Ectodermal cell (in vitro differentiated cells): ENCODE data around the gene ARSB.

ENCODE experiments used
- H3K27ac ChIP-seq: 2 replicates; pipeline ENCODE4 v1.7.0; 2013; ENCODE audit warnings: mild to moderate bottlenecking, low read depth, low read length; ENCODE audit not compliant: insufficient read depth, poor library complexity, severe bottlenecking
- H3K27me3 ChIP-seq: 2 replicates; pipeline ENCODE4 v1.7.0; 2013; ENCODE audit warnings: mild to moderate bottlenecking, low read length; ENCODE audit not compliant: insufficient read depth, control insufficient read depth, poor library complexity, severe bottlenecking
- H3K36me3 ChIP-seq: one replicate; pipeline ENCODE4 v1.7.0; 2013; ENCODE audit warnings: low read length; ENCODE audit not compliant: control insufficient read depth, insufficient read depth
- H3K4me1 ChIP-seq: one replicate; pipeline ENCODE4 v1.7.0; 2013; ENCODE audit warnings: low read length; ENCODE audit not compliant: control insufficient read depth, insufficient read depth
- H3K4me3 ChIP-seq: 2 replicates; pipeline ENCODE4 v1.7.0; 2013; ENCODE audit warnings: low read depth, low read length, control low read depth; ENCODE audit not compliant: insufficient read depth
- H3K9me3 ChIP-seq: 2 replicates; pipeline ENCODE4 v1.7.0; 2013; ENCODE audit warnings: mild to moderate bottlenecking, low read length, moderate library complexity; ENCODE audit not compliant: control insufficient read depth
- WGBS, 2 experiments: methylation state at CpG; one replicate each; pipeline ENCODE4 v1.1.7; 2013; ENCODE audit warnings: missing lambda C conversion rate in 2 of 2; 5-methylcytosine and 5-hydroxymethylcytosine counted together

ARSB gene

DNA sequence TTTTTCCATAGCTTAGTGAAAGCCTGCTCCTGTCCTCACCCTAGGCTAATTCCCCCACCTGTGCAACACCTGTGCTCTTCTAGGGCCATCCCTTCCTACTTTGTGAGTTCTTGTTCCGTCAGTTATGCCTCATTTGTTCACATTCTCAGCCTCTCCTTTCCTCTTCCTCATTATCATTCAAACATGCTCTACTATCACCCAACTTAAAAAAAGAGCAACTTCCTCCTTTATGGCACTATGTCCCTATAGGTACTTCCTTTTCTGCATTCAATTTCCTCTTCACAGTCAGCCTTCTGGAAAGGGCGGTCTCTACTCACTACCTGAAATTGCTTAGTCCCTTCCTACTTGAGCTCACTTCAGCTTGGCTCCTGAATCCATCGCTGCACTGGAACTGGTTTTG, 224.7 kb downstream of the ARSB start:
- Histone ChIP-seq H3K27me3 (no peaks in the 10 kb centered on the region), H3K36me3 (no peaks in the 10 kb centered on the region), H3K4me3 (no peak overlapping the region), H3K9me3 (no peaks in the 10 kb centered on the region), H3K27ac (no peak overlapping the region), H3K4me1 (no peaks in the 10 kb centered on the region)
- WGBS, 2 experiments, result 93 to 97% methylated on average over 3 of the region's 3 CpGs

DNA sequence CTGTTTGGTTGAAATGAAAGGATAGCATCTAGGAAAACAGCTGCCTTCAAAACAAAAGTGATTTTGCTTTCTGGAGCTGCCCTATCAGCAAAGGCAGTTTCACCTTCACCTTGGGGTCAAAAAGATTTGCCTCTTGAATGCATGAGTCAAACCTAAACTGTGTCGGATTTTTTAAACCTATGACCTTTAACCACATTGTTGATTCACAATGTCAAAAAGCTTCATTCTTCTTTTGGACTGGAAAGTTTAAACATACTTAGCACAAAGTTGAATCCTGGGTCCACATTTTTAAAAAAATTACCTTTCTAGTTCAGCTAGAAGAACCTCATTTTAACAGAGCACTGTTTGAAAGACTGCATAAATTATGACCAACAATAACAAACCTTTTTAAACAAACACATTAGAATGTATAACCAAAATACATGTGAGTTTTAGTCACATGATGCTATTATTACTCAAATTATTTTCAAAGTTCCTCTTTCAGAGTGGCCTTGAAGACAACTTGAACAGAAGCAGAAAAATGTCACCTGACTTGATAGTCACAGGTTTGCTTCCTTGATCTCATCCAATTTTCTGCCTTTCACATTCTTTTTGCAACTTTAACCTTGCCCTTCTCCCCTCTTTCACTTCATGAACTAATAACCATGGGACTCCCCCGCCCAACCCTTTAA, 226.8 kb downstream of the ARSB start:
- Histone ChIP-seq H3K36me3 (no peaks in the 10 kb centered on the region), H3K4me1 (no peaks in the 10 kb centered on the region), H3K27ac (no peak overlapping the region), H3K9me3 (no peaks in the 10 kb centered on the region), H3K27me3 (no peaks in the 10 kb centered on the region), H3K4me3 (no peak overlapping the region)
- 88 to 100% methylated on average over 1 to 2 of the region's 2 CpGs for WGBS, 2 experiments

DNA sequence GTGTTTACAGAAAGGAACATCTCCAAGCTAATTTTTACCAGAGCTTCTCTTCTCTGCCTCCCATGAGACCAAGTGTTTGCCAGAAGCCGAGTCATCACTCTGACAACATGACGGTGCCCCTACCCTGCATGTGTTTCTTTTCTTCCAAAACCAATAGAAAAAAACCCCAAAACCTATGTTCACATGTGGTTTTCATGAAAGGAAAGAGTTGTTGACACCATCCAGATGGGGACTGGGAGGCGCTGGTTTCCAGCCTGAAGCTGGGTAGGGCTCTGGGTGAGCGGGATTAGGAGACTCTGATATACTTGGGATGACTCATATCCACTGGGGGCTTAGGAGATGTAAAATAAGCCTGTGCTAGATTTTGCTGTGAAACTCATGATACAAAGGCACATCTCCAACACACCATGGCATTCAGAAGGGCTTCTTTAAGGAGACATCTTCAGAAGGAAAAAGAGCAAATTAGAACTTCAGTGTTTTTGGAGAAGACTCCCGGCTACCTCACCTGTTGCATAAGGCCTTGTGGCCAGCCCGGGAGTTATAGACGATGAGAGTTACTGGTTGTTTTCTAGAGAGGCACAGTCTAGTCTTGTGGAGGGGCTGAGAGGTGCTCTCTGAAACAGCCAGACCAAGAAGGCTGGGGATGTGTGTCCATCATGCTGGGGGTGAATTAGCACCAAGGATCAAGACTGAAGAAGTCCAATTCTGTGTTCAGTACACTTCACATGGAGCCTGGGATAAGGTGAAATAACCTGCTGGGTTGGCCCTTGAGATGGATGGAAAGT, 227.6 kb downstream of the ARSB start:
- Histone ChIP-seq H3K36me3 (no peaks in the 10 kb centered on the region), H3K4me3 (no peak overlapping the region), H3K27ac (no peak overlapping the region), H3K4me1 (no peaks in the 10 kb centered on the region), H3K9me3 (no peaks in the 10 kb centered on the region), H3K27me3 (no peaks in the 10 kb centered on the region)
- WGBS, 2 experiments, result 93 to 95% methylated on average over 7 of the region's 7 CpGs

DNA sequence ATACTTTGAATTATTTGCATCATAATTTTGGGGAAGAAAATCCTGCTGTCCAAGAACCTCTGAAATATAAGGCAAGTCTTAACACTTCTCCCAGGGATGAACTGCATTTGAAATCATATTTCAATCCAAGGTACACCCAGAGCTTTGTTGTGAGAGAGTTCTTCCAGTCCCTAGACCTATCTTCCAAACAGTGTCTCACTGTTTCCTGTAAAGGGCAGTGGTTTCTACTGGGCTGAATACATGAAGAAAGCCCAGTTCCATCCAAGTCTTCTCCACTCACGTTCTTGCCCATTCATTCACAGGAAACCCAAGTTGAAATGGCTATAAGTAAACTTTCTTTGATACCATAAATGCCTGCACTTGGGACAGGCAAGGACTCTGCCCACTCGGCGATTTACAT, 228.3 kb downstream of the ARSB start:
- no peaks in the 10 kb centered on the region for H3K36me3 ChIP-seq
- WGBS, 2 experiments, result 90 to 95% methylated on average over 3 of the region's 3 CpGs
- H3K27me3 ChIP-seq, result no peaks in the 10 kb centered on the region
- no peak overlapping the region for H3K4me3 ChIP-seq
- no peaks in the 10 kb centered on the region for H3K4me1 ChIP-seq
- no peaks in the 10 kb centered on the region for H3K9me3 ChIP-seq
- H3K27ac ChIP-seq, result no peak overlapping the region

DNA sequence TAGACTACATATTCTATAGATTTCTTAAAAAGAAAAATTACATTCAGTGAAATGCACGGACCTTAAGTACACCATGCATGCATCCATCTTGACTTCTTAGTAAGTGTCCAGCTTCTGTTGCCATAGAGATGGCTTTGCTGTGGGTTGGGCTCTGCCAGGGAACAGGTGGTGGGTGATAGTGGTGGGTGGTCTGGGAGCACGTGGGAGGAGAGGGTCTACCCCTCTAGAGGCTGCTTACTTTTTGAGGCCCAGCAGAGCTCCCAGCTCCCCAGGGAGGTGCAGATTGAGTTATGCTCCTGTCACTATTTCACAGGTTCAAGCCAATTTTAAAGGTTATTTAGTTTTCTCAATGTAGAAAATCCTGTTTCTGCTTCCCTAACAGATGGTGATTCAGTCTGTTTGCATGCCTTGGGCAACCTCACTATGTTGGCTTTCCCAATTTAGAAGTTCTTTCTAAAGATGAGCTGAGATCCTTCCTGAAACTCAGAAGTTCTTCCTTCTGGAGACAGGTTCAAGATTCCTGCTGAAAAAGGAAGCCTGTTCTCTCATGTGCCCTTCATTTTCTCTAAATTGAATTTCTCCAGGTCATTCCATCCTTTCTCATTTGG, 229.2 kb downstream of the ARSB start:
- Histone ChIP-seq H3K27ac (no peak overlapping the region), H3K4me3 (no peak overlapping the region), H3K27me3 (no peaks in the 10 kb centered on the region), H3K36me3 (no peaks in the 10 kb centered on the region), H3K9me3 (no peaks in the 10 kb centered on the region), H3K4me1 (no peaks in the 10 kb centered on the region)
- 83 to 88% methylated on average over 2 of the region's 2 CpGs for WGBS, 2 experiments

DNA sequence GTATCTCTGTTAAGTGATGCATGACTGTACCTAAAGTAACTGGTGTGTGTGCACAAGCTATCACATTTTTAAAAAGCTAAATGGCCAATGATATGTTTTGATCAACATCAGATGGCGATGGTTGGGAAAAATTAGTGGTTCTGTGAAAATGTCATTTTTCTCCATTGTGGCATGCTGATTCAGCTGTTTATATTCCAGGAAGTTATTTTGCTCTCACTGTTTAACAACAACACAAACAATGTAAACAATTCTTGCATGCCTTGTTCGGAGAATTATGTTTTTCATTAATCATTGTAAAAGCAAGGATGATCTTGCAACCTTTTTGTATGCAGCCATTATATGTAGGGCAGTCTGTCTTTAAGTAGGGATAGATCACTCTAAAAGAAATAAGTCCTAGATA, 230.5 kb downstream of the ARSB start:
- Histone ChIP-seq H3K27ac (no peak overlapping the region), H3K9me3 (no peaks in the 10 kb centered on the region), H3K4me1 (no peaks in the 10 kb centered on the region), H3K36me3 (no peaks in the 10 kb centered on the region), H3K27me3 (no peaks in the 10 kb centered on the region), H3K4me3 (no peak overlapping the region)
- 50% methylated on average over 2 of the region's 2 CpGs for WGBS, 2 experiments

DNA sequence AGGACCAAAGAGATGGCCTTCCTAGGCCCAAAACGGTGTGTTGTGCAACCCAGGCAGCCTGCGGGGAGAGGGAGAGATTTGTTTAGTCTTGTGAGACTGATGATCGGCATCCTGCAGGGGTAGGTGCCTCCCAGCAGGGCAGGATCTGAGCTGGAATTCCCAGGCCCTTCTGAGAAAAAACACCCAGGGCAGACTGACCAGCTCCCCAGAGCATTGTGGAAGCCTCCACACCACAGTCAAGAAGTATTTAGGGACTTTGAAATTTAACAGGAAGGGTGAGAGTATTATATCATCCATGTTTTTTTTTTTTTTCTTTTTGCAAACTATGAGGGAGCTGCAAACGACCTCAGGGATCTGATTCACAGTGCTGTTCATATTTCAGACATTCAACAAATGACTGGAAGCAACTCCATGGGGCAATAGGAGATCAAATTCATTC, 232.0 kb downstream of the ARSB start:
- no peaks in the 10 kb centered on the region for H3K36me3 ChIP-seq
- no peaks in the 10 kb centered on the region for H3K27me3 ChIP-seq
- no peak overlapping the region for H3K4me3 ChIP-seq
- H3K9me3 ChIP-seq, result no peaks in the 10 kb centered on the region
- 77 to 79% methylated on average over 4 of the region's 4 CpGs for WGBS, 2 experiments
- H3K4me1 ChIP-seq, result no peaks in the 10 kb centered on the region
- no peak overlapping the region for H3K27ac ChIP-seq

DNA sequence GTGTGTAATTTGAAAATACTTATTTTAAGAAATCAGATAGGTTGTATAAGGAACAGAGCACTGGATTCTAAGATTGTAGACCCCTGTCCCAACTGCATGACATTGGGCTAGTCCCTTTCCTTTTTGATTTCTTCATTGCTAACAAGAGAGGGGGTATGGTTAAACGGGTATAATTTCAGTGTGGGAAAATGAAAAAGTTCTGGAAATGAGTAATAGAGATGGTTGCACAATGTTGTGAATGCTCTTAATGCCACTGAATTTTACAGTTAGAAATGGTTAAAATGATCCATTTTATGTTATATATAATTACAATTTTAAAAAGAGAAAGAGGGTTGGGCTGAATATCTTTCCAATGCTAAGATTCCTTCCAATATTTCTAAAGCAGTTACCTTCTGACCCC, 233.2 kb downstream of the ARSB start:
- 90 to 94% methylated on average over 1 of the region's 1 CpG for WGBS, 2 experiments
- Histone ChIP-seq H3K27ac (no peak overlapping the region), H3K9me3 (no peaks in the 10 kb centered on the region)

DNA sequence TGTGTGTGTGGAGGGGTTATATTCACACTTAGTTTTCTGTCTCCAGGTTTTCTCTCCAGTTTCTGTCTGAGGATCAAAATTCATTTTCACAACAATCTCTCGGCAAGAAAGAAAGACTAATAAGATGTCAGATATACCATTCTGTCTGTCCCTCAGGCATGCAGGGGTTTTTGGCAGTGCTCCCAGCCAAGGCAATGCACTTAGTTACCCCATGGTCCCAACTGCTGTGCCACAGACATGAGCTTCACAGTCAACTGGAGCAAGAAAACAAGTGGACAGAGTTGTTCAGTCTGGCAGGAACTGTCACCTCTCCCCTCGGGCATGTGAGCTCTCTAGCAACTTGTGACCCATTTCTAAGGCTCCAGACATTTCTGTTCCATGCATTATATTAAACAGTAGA, 234.8 kb downstream of the ARSB start:
- no peaks in the 10 kb centered on the region for H3K4me1 ChIP-seq
- no peaks in the 10 kb centered on the region for H3K27me3 ChIP-seq
- WGBS, 2 experiments, result 47 to 48% methylated on average over 2 of the region's 2 CpGs
- no peak overlapping the region for H3K27ac ChIP-seq
- no peaks in the 10 kb centered on the region for H3K9me3 ChIP-seq
- no peaks in the 10 kb centered on the region for H3K36me3 ChIP-seq
- H3K4me3 ChIP-seq, result no peak overlapping the region

More for the DNA sequence above, 233.2 kb downstream of the ARSB start:
- Histone ChIP-seq H3K36me3 (no peaks in the 10 kb centered on the region), H3K4me1 (no peaks in the 10 kb centered on the region), H3K27me3 (no peaks in the 10 kb centered on the region), H3K4me3 (no peak overlapping the region)

DNA sequence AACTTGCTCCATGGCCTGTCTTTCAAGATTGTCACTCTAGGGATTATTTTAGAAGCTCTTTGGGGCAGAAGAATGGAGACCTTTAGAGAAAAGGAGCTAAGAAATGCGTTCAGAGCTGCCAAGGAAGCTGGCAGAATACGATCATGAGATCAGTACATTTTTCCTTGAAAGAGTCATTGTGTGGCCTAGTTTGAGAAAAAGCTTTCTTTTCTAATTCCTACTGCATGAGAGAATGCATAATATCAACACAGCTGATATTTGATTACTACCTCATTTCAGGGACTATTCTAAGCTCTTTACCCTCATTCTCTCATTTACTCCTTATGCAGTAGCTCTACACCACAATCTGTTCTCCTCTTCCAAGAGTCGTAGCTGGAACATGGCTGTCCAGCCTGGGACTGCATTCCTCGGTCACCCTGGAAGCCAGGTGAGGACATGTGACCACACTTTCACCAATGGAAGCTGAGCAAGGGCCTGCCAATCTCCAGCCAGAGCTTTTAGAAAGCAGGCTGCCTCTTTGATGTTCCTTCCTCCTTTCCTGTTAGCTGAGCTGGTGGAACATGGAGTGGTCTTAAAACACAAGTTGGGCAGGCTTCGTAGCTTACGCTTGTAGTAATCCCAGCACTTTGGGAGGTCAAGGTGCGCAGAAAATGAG, 237.3 kb downstream of the ARSB start:
- Histone ChIP-seq H3K36me3 (no peaks in the 10 kb centered on the region), H3K27me3 (no peaks in the 10 kb centered on the region), H3K27ac (no peak overlapping the region), H3K4me3 (no peak overlapping the region), H3K9me3 (no peaks in the 10 kb centered on the region), H3K4me1 (peaks cover 9% of the 10 kb centered on the region)
- 91 to 93% methylated on average over 7 of the region's 7 CpGs for WGBS, 2 experiments
